ENCODE data around the gene POU2AF3.

POU2AF3 gene

DNA sequence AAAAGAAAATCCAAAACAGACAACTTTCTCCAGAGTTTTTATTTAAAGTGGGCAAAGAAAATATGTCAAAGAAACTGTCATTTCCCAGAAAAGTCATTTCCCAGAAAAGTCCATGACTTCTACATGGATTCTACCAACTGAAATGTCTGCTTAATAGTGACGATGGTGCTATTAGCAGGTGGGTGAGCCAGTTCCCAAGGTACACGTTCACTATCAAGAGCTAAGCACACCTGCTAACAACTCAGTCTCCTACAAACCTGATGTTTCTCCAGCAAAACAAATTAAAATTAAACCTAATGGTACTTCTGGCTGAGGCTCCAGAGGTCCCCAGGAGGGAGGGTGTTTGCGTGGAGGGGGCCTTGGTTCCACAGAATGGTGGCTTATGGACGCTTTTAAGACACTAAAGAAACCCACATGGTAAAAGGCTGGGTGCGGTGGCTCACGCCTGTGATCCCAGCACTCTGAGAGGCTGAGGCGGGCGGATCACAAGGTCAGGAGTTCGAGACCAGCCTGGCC, 53.9 kb downstream of the POU2AF3 start:
- Mint-ChIP-seq H3K9me3 (no peaks in the 10 kb centered on the region), H3K4me3 (no peak overlapping the region), H3K27me3 (peaks cover 10% of the 10 kb centered on the region), H3K27ac (peak overlapping the region in 1 of 2 donors; percentile 27), H3K4me1 (no peaks in the 10 kb centered on the region)
- ATAC-seq (no peak), DNase-seq (no peak)

DNA sequence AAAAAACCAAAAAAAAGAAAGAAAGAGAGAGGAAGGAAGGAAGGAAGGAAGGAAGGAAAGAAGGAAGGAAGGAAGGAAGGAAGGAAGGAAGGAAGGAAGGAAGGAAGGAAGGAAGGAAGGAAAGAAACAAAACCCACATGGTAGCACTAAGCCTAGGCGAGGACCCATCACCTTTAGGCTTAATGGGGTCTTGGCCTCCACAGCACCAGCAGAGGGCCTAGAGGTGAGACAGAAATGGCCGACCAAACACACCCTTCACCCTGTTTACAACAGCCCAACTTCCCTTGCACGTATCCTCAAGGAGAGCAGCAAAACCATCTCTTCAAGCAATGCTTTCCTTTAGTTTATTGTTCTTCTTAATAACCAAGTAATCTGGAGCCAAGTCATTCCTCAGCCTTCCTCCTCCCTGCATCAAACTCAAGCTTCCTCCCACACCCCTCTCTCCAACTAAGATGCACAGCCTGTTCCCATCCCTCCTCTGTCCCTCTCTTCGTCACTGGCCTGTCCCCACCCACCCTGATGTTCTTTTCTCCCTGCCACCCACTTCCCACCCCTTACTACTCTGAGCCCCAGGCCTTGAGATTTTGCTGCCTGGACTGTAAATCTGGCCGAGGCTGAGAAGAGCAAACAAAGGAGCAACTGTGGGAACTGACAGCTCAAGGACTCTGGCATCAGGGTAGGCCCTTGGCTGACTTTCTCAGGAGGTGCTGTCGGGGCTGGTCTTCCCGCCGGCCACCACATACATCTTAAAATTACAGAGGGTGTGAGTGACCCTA, 54.8 kb downstream of the POU2AF3 start:
- no peak overlapping the region for H3K27ac Mint-ChIP-seq
- no peaks in the 10 kb centered on the region for H3K4me1 Mint-ChIP-seq
- no peak overlapping the region for H3K4me3 Mint-ChIP-seq
- peaks cover 10% of the 10 kb centered on the region for H3K27me3 Mint-ChIP-seq
- no peak for ATAC-seq
- H3K9me3 Mint-ChIP-seq, result no peaks in the 10 kb centered on the region
- no peak for DNase-seq

DNA sequence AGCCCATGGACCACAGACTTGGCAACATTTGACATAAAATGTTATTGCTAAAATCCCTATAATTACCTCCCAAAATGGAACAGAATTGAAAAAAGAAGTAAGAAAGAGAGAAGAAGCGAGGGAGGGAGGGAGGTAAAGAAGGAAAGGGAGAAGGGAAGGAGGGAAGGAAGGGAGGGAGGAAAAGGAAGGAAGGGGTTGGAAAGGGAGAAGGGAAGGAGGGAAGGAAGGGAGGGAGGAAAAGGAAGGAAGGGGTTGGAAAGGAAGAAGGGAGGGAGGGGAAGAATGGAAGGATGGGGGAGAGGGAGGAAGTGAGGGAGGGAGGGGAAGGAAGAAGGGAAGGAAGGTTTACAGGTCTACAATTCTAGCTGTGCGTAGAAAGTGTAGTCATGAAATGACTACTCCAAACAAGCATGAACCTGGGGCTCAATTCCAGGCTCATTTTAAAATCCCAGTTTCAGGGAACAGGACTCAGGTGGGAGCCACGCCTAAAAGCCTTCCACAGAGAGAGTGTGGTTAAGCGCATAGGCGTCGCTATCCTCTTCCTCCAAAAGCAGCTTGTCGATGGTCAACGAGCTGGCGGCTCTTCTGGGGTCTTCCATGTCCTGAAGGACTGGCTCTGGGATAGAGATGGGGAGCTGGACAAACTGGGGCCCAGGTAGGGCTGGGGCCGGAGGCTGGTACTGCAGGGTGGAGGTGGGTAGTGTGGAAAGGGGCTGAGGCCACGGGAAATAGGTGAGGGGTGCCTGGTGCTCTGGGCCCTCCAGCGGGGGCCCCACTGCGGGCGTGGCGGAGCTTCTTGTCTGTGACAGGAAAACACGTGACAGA, 55.6 kb downstream of the POU2AF3 start:
- H3K4me3 Mint-ChIP-seq, result no peak overlapping the region
- no peak for ATAC-seq
- DNase-seq, result no peak
- peaks cover 10% of the 10 kb centered on the region for H3K27me3 Mint-ChIP-seq
- no peaks in the 10 kb centered on the region for H3K4me1 Mint-ChIP-seq
- H3K27ac Mint-ChIP-seq, result no peak overlapping the region
- no peaks in the 10 kb centered on the region for H3K9me3 Mint-ChIP-seq

DNA sequence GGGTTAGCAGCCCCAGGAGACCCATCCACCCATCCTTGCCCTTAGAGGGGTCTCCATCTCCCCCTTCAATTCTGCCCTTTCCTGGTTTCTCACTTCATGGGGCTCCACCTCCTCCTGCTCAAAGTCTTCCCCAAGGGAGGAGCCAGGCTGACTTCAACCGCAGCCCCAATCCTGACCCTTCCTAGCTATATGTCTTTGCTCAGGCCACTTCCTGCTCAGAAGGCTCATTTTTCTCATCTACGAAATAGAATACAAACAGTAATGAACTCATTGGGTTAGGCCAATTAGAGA, 56.2 kb downstream of the POU2AF3 start:
- no peak for DNase-seq
- H3K27ac Mint-ChIP-seq, result no peak overlapping the region
- no peak overlapping the region for H3K4me3 Mint-ChIP-seq
- H3K9me3 Mint-ChIP-seq, result no peaks in the 10 kb centered on the region
- H3K4me1 Mint-ChIP-seq, result no peaks in the 10 kb centered on the region
- ATAC-seq, result no peak
- peaks cover 10% of the 10 kb centered on the region for H3K27me3 Mint-ChIP-seq

DNA sequence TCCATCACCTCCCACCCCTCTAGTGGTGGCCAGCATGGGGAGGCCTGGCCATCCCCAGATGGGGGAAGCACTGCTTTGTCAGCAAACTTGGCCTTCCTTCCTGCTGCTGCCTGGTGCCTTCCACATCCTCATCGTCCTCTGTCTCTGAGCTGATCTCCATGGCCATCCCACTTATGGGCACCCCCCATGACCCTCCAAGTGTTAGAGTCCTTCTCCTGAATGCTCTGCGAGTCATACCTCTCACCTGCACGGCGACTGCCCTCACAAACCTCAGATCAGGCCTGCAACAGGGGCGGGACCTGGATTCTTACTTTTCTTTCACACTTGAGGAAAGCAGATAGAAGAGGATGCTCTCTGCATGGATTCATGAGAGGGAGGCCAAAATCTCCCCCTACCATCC, 56.8 kb downstream of the POU2AF3 start:
- no peak for ATAC-seq
- Mint-ChIP-seq H3K4me1 (no peaks in the 10 kb centered on the region), H3K4me3 (no peak overlapping the region), H3K27me3 (peaks cover 10% of the 10 kb centered on the region), H3K27ac (peak overlapping the region in 1 of 2 donors; percentile 13), H3K9me3 (no peaks in the 10 kb centered on the region)
- DNase-seq, result no peak

DNA sequence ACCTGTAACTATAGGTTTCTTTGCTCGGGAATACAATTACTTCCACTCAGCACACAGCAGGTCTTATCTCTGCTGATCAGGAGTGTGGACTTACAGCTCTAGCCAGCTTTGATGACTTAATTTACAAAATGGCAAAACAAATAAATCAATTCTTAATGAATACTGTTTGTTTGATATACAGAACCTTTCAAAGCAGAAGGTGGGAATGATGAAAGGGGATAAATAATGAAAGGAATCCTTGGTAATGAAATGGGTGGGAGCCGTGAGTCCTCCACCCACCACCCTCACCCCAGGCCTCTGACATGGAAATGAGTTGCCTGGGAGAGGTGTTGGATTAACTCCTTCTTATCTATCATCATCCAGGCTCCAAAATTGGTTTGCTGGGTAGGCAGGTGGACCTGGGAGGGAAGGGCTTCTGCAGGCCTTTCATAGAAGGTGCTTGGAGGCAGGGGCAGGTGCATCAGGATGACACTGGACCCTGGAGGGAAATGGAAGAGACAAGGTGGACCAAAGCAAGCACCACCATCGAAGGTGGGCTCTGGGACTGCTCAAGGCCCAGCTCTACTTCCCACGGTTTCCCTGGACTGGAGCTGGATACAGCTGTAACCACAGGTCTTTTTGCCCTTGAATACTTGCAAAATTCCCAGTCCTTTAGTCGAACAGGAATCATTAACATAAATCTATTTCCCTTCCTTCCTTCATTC, 57.8 kb downstream of the POU2AF3 start:
- Mint-ChIP-seq H3K9me3 (no peaks in the 10 kb centered on the region), H3K27me3 (peaks cover 7% of the 10 kb centered on the region), H3K4me1 (peaks cover 3% of the 10 kb centered on the region), H3K4me3 (no peak overlapping the region), H3K27ac (no peak overlapping the region)
- DNase-seq (no peak), ATAC-seq (no peak)

DNA sequence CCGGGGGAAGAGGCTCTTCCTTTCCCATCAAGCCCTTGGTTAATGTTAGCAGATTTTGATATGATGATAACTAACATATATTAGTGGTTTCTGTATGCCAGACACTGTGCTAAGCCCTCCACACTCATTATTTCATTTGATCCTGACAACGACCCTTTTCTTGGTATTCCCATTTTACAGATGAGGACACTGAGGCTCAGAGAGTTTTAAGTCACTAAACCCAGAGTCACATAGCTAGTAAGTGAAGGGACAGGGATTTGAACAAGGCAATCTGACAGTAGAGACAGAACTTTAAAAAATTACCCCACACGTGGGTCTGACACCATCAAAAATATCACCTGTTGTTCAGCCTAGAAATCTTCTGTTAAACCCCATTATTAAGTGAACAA, 58.3 kb downstream of the POU2AF3 start:
- Mint-ChIP-seq H3K4me3 (no peak overlapping the region), H3K9me3 (no peaks in the 10 kb centered on the region), H3K27me3 (peaks cover 2% of the 10 kb centered on the region), H3K4me1 (peaks cover 4% of the 10 kb centered on the region), H3K27ac (no peak overlapping the region)
- ATAC-seq (no peak), DNase-seq (no peak)

DNA sequence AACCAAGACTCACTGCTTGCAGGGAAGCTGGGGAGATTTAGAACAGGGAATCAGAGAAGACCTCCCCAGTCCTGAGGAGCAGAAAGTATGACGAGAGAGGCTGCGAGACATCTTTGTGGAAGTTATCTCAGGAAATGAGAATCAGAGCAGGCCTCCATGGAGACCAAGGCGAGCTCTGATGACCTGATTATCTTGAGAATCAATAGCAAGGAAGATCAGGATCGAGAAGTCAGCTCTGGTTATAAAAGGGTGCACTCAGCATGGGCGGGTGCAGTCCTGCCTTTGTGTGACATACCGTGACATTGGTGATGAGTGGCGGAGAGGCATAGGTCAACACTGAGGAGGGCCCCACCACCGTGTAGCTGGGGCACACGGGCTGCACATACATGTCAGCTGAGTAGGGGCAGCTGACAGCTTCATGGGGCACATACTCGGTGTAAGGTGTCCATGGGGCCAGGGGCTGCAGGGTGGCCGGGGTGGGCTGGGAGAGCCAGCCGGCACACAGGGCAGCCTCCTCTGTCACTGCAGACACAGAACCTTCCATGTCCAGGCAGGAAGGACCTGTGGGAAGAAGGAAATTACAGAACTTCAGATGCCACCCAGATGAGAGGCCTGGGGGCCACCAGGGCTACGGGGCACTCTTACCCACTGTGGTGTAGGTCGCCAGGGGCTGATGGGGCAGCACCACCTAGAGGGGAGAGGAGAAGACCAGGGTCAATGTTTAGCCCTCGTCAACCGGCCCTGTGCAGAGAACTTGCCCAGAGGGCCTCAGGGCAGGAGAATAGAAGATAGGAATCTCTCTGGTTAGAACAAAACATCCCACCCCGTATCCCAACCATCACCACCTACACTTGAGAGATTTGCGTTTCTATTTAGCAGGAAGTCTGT, 59.0 kb downstream of the POU2AF3 start:
- no peak overlapping the region for H3K27ac Mint-ChIP-seq
- H3K4me1 Mint-ChIP-seq, result peaks cover 4% of the 10 kb centered on the region
- H3K4me3 Mint-ChIP-seq, result no peak overlapping the region
- H3K27me3 Mint-ChIP-seq, result no peaks in the 10 kb centered on the region
- DNase-seq, result no peak
- ATAC-seq, result peak; percentile 46
- H3K9me3 Mint-ChIP-seq, result no peaks in the 10 kb centered on the region
